Glutamatergic neuron (in vitro differentiated cells): ENCODE results near the gene TSPAN14. TPM values are rescaled to one million over a fixed set of nuclear protein-coding genes. Genes with fewer than 3 reads are reported as not detected.
A peak's percentile ranks its signal among the peaks of the same experiment; 100 is the strongest.

Source experiments
- DNase-seq: peaks from one replicate; pipeline ENCODE4 v3.0.0; 2022
- H3K27ac Mint-ChIP-seq: one replicate; pipeline ENCODE4 v1.8.0; 2020; ENCODE audit warnings: mild to moderate bottlenecking, mixed read lengths, inconsistent platforms; ENCODE audit not compliant: unreplicated experiment
- H3K27me3 Mint-ChIP-seq: one replicate; pipeline ENCODE4 v1.8.0; 2020; ENCODE audit warnings: mild to moderate bottlenecking, moderate library complexity, mixed read lengths, inconsistent platforms; ENCODE audit not compliant: unreplicated experiment
- H3K36me3 Mint-ChIP-seq: one replicate; pipeline ENCODE4 v1.8.0; 2020; ENCODE audit warnings: mild to moderate bottlenecking, mixed read lengths, inconsistent platforms; ENCODE audit not compliant: unreplicated experiment
- H3K4me1 Mint-ChIP-seq: one replicate; pipeline ENCODE4 v1.8.0; 2020; ENCODE audit warnings: mild to moderate bottlenecking, low read depth, mixed read lengths, inconsistent platforms; ENCODE audit not compliant: unreplicated experiment
- H3K4me3 Mint-ChIP-seq: one replicate; pipeline ENCODE4 v1.8.0; 2020; ENCODE audit warnings: mild to moderate bottlenecking, mixed read lengths, inconsistent platforms; ENCODE audit not compliant: unreplicated experiment
- H3K9me3 Mint-ChIP-seq: one replicate; pipeline ENCODE4 v1.8.0; 2020; ENCODE audit warnings: mild to moderate bottlenecking, moderate library complexity, mixed read lengths, inconsistent platforms; ENCODE audit not compliant: unreplicated experiment
- CTCF ChIP-seq: fragments of 200-600 bp; sonication (generic); IDR thresholded peaks from one replicate; pipeline ENCODE4 v1.5.0; 2021; ENCODE audit not compliant: partially characterized antibody, unreplicated experiment
- long read RNA-seq: library from polyadenylated mRNA; unstranded; transcript quantifications from one replicate; pipeline ENCODE4 v2.0.0, GENCODE V29; 2020; ENCODE audit not compliant: unreplicated experiment
- total RNA-seq: library from RNA; stranded (reverse); fragmentation: NEBNext Ultra II Directional; extraction: Animal tissue kit (Norgen Biotek cat#: 25700); gene quantifications from one replicate; pipeline ENCODE4 v1.2.1, GENCODE V29; 2021; ENCODE audit not compliant: unreplicated experiment

The TSPAN14 gene, protein sequence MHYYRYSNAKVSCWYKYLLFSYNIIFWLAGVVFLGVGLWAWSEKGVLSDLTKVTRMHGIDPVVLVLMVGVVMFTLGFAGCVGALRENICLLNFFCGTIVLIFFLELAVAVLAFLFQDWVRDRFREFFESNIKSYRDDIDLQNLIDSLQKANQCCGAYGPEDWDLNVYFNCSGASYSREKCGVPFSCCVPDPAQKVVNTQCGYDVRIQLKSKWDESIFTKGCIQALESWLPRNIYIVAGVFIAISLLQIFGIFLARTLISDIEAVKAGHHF
- total RNA-seq = 141 TPM
- long read RNA-seq, full-length matches to known transcripts = 12 of 32 reads
- long read RNA-seq, partial matches to known transcripts = 2 of 32 reads
- long read RNA-seq, other reads (novel, unspliced or antisense) = 18 of 32 reads

DNA sequence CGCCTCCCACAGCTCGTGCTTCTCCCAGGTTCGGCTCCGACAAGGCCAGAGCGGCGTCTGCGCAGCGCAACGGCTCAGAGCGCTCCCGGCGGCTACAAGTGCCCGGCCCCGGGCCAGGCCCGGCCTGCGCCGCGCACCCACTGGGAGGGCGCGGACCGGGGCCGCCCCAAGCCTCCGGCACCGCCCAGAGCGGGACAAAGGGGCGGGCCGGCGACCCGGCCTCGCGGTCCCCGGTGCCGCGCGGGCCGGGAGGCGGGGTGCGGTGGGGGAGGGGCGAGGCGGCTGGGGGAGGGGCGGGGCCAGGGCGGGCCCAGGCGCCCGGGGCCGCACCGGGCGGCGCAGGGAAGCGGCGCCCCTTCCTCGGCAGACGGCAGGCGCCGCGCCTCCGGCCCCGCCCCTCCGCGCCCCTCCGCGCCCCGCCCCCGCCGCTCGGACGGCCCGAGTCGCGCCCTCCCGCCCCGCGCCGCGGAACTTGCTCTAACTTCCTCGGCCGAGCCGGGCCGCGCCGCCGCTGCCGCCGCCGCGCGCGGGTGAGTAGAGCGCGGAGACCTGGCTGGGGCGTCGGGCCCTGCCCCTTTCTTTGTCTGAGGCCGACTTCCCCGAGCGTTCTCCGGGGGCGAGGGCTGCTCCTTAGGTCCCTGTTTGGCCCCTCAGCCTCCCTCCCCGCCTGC lies at the start of gene TSPAN14:
TSPAN14 (plus strand) TSS at position 469 of the 671 bp plus-strand sequence. CDS start 34,924 bp downstream, outside the sequence.
- peaks cover 18% of the 10 kb centered on the region for H3K4me1 Mint-ChIP-seq
- H3K27ac Mint-ChIP-seq = peak within 1 kb of the TSS; percentile 93
- TF ChIP-seq CTCF = no peak
- peak; percentile 80 for DNase-seq
- H3K9me3 Mint-ChIP-seq = peaks cover 10% of the 10 kb centered on the region
- peak within 1 kb of the TSS; percentile 98 for H3K4me3 Mint-ChIP-seq
- peaks cover 13% of the 10 kb centered on the region for H3K27me3 Mint-ChIP-seq
- H3K36me3 Mint-ChIP-seq = no peaks in the 10 kb centered on the region

- Mint-ChIP-seq H3K27ac (peak overlapping the region; percentile 65), H3K9me3 (peaks cover 8% of the 10 kb centered on the region), H3K36me3 (no peaks in the 10 kb centered on the region), H3K4me1 (peaks cover 24% of the 10 kb centered on the region), H3K27me3 (peaks cover 1% of the 10 kb centered on the region), H3K4me3 (no peak overlapping the region)
- DNase-seq = no peak
- no peak for TF ChIP-seq CTCF
These were observed 49.1 kb upstream of the TSPAN14 start for GRCh38 chr10:80405035-80405434.

DNA sequence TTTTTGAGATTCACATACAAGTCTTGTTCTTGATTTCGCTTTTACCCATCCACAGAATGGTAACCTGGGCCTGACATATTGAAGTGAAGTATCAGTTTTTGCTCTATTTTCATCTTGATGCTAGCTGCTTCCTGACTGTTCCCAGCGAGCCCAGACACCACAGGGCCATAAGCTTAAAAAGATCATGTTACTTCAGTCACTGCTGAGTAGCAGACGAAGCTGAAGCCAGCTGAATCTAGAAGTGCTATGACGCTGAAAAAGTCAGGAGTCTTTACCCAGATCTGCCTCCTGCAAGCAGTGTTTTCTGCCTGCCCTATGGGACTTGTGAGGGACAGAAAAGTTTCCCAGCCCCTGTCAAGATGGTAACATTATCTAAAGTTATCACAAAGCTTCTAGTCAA lies 48.5 kb upstream of the TSPAN14 start:
- H3K27me3 Mint-ChIP-seq = peaks cover 1% of the 10 kb centered on the region
- H3K36me3 Mint-ChIP-seq = no peaks in the 10 kb centered on the region

GRCh38 chr10:80406204-80406603 lies 47.9 kb upstream of the TSPAN14 start:
- Mint-ChIP-seq H3K36me3 (no peaks in the 10 kb centered on the region), H3K4me3 (peak overlapping the region; percentile 13), H3K9me3 (peaks cover 8% of the 10 kb centered on the region), H3K4me1 (peaks cover 27% of the 10 kb centered on the region), H3K27ac (peak overlapping the region; percentile 25), H3K27me3 (no peaks in the 10 kb centered on the region)
- TF ChIP-seq CTCF = no peak
- DNase-seq = no peak

More for the DNA sequence above, 48.5 kb upstream of the TSPAN14 start:
- Mint-ChIP-seq H3K4me1 (peaks cover 27% of the 10 kb centered on the region), H3K9me3 (peaks cover 8% of the 10 kb centered on the region), H3K4me3 (no peak overlapping the region), H3K27ac (peak overlapping the region; percentile 65)
- DNase-seq = no peak
- no peak for TF ChIP-seq CTCF
